HEK293T (cell line): ENCODE results near the gene TRIM75.

Source experiments
- CTCF ChIA-PET: fragments of 350-600 bp; formaldehyde crosslinking; extraction: SDS; loops from one replicate; lab custom pipeline; 2021; ENCODE audit warnings: antibody characterized with exemption, inconsistent platforms; lab: Yijun Ruan, JAX
- POLR2A ChIA-PET: fragments of 350-600 bp; formaldehyde crosslinking; extraction: SDS; loops from one replicate; lab custom pipeline; 2020; ENCODE audit warnings: antibody characterized with exemption, inconsistent platforms; lab: Yijun Ruan, JAX
- DNase-seq: peaks from one replicate; pipeline ENCODE4 v3.0.0; 2012; ENCODE audit warnings: mixed read lengths; ENCODE audit errors: extremely low spot score
- ARNT ChIP-seq: fragments of 450-650 bp; IDR thresholded peaks from 2 replicates; pipeline ENCODE4 v1.6.1; 2017; ENCODE audit warnings: mild to moderate bottlenecking
- BHLHE40 ChIP-seq: fragments of 450-650 bp; IDR thresholded peaks from 2 replicates; pipeline ENCODE4 v1.6.1; 2016; ENCODE audit warnings: mild to moderate bottlenecking, moderate library complexity, borderline replicate concordance
- CTBP1 ChIP-seq: fragments of 450-650 bp; IDR thresholded peaks from 2 replicates; pipeline ENCODE4 v1.6.1; 2016; ENCODE audit warnings: borderline replicate concordance
- ELF4 ChIP-seq: fragments of 450-650 bp; IDR thresholded peaks from 2 replicates; pipeline ENCODE4 v1.6.1; 2017; ENCODE audit warnings: antibody characterized with exemption
- FOXA1 ChIP-seq: fragments of 450-650 bp; IDR thresholded peaks from 2 replicates; pipeline ENCODE4 v1.6.1; 2016; ENCODE audit warnings: mild to moderate bottlenecking
- FOXK2 ChIP-seq: fragments of 450-650 bp; IDR thresholded peaks from 2 replicates; pipeline ENCODE4 v1.6.1; 2016; ENCODE audit warnings: mild to moderate bottlenecking
- FOXM1 ChIP-seq: fragments of 450-650 bp; IDR thresholded peaks from 2 replicates; pipeline ENCODE4 v1.6.1; 2017; ENCODE audit warnings: mild to moderate bottlenecking, borderline replicate concordance
- HDGF ChIP-seq: fragments of 450-650 bp; IDR thresholded peaks from 2 replicates; pipeline ENCODE4 v1.6.1; 2017; ENCODE audit warnings: antibody characterized with exemption, borderline replicate concordance
- L3MBTL2 ChIP-seq: fragments of 450-650 bp; conservative IDR thresholded peaks from 2 replicates; pipeline ENCODE4 v1.6.1; 2016; ENCODE audit warnings: mild to moderate bottlenecking
- LEF1 ChIP-seq: fragments of 450-650 bp; IDR thresholded peaks from 2 replicates; pipeline ENCODE4 v1.6.1; 2017; ENCODE audit warnings: mild to moderate bottlenecking, borderline replicate concordance
- NFRKB ChIP-seq: fragments of 450-650 bp; IDR thresholded peaks from 2 replicates; pipeline ENCODE4 v1.6.1; 2016; ENCODE audit warnings: mild to moderate bottlenecking, moderate library complexity
- PKNOX1 ChIP-seq: fragments of 450-650 bp; IDR thresholded peaks from 2 replicates; pipeline ENCODE4 v1.6.1; 2016
- SP1 ChIP-seq: fragments of 450-650 bp; IDR thresholded peaks from 2 replicates; pipeline ENCODE4 v1.6.1; 2017
- SUZ12 ChIP-seq: fragments of 450-650 bp; IDR thresholded peaks from 2 replicates; pipeline ENCODE4 v1.6.1; 2016; ENCODE audit warnings: mild to moderate bottlenecking
- TARDBP ChIP-seq: fragments of 450-650 bp; IDR thresholded peaks from 2 replicates; pipeline ENCODE4 v1.6.1; 2016
- ZNF384 ChIP-seq: fragments of 450-650 bp; IDR thresholded peaks from 2 replicates; pipeline ENCODE4 v1.6.1; 2016

The TRIM75 gene

GRCh38 chr4:165027762-165028402, 25.8 kb upstream of the TRIM75 start:
- ChIA-PET CTCF (interaction anchor here (0.9 kb wide), 1 partner anchor 79 kb away, joined by 3 read pairs; no protein-coding TSS in a partner anchor), POLR2A (no interaction called here)
- TF ChIP-seq TARDBP, result no peak
- TF ChIP-seq PKNOX1, result no peak
- no peak for TF ChIP-seq ZNF384
- TF ChIP-seq CTBP1, result no peak
- TF ChIP-seq ARNT, result no peak
- TF ChIP-seq FOXA1, result no peak
- no peak for TF ChIP-seq LEF1
- no peak for TF ChIP-seq HDGF
- no peak for TF ChIP-seq FOXM1
- no peak for TF ChIP-seq BHLHE40
- TF ChIP-seq SP1, result no peak
- no peak for TF ChIP-seq ELF4
- TF ChIP-seq NFRKB, result no peak
- TF ChIP-seq FOXK2, result no peak
- no peak for TF ChIP-seq L3MBTL2
- no peak for DNase-seq

GRCh38 chr4:165031436-165032211, 22.0 kb upstream of the TRIM75 start, which contains the start of gene TRIM60:
Gene TRIM60 (plus strand): TSS chr4:165031999. CDS start chr4:165040073, 8,074 bp downstream.
- no peak for TF ChIP-seq ARNT
- no peak for TF ChIP-seq ELF4
- TF ChIP-seq TARDBP, result no peak
- TF ChIP-seq LEF1, result no peak
- no peak for TF ChIP-seq BHLHE40
- no peak for TF ChIP-seq L3MBTL2
- no peak for TF ChIP-seq CTBP1
- TF ChIP-seq PKNOX1, result no peak
- TF ChIP-seq NFRKB, result no peak
- no peak for TF ChIP-seq FOXM1
- no peak for TF ChIP-seq SUZ12
- no peak for TF ChIP-seq FOXK2
- no peak for TF ChIP-seq SP1
- TF ChIP-seq HDGF, result no peak
- TF ChIP-seq FOXA1, result no peak
- no peak for TF ChIP-seq ZNF384
- CTCF ChIA-PET, result no interaction called here
- POLR2A ChIA-PET, result no interaction called here
- DNase-seq, result no peak

- no peak for DNase-seq
- no peak for TF ChIP-seq SUZ12
- TF ChIP-seq FOXA1, result no peak
- no peak for TF ChIP-seq HDGF
- no peak for TF ChIP-seq CTBP1
- TF ChIP-seq SP1, result no peak
- no peak for TF ChIP-seq L3MBTL2
- no peak for TF ChIP-seq ELF4
- TF ChIP-seq FOXM1, result no peak
- TF ChIP-seq BHLHE40, result no peak
- no peak for TF ChIP-seq ARNT
- ChIA-PET CTCF (interaction anchor here (0.8 kb wide), 1 partner anchor 1470 kb away, joined by 4 read pairs; no protein-coding TSS in a partner anchor), POLR2A (no interaction called here)
These were observed 5.5 kb upstream of the TRIM75 start for GRCh38 chr4:165048170-165048569.

- ChIA-PET CTCF (no interaction called here), POLR2A (no interaction called here)
- TF ChIP-seq BHLHE40 (no peak), ELF4 (no peak), FOXM1 (no peak), ZNF384 (no peak), SUZ12 (no peak), FOXA1 (no peak), L3MBTL2 (no peak)
- no peak for DNase-seq
These were observed 1.0 kb upstream of the TRIM75 start for GRCh38 chr4:165052627-165053026.

- CTCF ChIA-PET, result no interaction called here
- POLR2A ChIA-PET, result interaction anchor here (0.8 kb wide), 1 partner anchor 57 kb away, joined by 4 read pairs; the partner anchor contains the start of gene TMEM192
- TF ChIP-seq SUZ12 (no peak), L3MBTL2 (no peak), CTBP1 (no peak), FOXM1 (no peak), TARDBP (no peak), LEF1 (no peak), PKNOX1 (no peak), HDGF (no peak)
- DNase-seq, result no peak
These were observed 1.9 kb downstream of the TRIM75 start for GRCh38 chr4:165055601-165056000.
